GM19238 (cell line): ENCODE measurements around the gene ANKRD63.

Source experiments
- DNase-seq: peaks from one replicate; pipeline ENCODE4 v3.0.0; 2011; ENCODE audit warnings: low spot score; ENCODE audit not compliant: insufficient read length

ANKRD63 gene

DNA sequence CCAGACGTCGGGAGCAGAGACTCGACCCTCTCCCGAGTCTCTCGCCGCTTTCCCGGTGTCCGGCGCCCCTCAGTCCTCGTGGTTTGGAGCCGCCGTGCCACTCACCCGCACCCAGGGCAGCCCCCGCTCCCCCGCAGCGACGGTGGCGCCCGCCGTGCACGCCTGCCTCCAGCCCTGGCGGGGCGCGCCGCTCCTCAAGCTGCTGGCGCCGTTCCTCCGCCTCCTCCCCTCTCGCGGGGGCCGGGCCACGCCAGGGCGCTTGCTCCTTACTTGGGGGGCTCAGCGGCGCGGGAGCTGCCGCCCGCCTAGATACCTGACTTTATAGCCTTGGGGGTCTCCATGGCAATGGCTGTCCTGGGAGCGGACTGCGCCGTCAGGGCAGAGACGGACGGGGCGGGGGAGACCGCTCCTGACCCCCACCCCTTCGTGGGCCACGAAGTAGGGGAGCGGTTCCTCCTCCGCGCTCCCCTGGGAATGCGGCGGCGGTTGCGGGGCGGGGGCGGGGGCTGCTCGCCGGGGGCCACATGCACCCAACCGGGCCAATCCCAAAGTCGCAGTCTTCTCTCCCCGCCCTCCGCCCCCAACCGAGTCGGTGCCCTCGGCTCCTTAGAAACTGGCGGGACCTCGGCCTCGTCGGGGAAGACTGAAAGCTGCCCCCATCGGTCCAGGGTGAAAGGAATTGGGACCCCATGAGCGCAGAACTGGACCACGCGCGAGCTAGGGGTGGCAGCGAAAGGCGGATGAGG lies at the start of gene ANKRD63:
Gene ANKRD63, minus strand, starts transcription at position 196 of the 746 bp plus-strand sequence. CDS start 478 bp downstream, outside the sequence.
- DNase-seq = peak; percentile 58

DNA sequence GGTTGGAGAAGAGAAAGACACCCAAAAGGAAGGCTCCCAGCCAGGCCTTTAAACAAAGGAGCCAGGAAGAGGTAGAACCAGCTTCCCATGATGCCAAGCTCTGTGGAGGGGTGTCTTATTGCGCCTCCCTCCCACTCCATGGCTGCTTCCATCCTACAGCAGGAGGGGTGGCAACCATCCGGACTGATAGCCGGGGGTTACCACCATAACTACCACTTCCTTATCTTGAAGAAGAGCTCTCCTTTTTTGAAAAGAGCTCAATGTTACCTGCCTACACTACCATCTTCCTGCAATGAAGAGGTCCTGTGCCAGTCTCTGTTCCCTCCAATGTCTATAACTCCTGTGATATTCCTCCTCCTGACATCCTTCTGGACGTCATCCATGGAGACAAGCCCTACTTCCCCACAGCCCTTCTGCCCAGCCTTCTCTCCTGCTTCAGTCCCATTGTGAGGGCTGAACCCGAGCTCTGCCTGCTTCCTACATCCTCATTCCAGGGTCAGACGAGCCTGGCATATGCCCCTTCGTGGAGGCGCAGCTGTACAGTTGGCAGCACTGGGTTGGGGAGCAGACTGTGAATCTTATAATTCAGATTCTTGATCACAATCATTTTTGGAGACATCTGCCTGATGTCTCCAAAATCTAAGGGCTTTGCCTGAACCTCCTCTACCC lies 49.4 kb upstream of the ANKRD63 start:
- no peak for DNase-seq

DNA sequence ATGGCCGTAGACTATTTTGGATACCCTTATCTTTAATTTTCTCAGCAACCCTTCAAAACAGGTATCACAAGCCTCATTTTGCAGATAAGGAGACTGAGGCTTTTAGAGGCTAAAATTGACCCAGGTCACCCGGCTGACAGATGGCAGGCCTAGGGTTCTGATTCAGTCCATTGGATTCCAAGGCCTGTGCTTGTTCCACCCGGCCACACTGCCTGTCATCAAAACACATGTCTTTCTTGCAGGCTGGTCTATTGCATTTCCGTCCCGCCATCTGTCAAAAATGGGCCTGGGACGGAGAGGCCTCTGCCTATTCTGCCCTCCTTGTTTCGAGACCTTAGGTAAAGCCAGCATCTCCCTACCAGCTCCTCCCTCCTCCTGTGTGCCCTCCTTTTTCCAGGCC lies 48.8 kb upstream of the ANKRD63 start:
- DNase-seq = no peak

DNA sequence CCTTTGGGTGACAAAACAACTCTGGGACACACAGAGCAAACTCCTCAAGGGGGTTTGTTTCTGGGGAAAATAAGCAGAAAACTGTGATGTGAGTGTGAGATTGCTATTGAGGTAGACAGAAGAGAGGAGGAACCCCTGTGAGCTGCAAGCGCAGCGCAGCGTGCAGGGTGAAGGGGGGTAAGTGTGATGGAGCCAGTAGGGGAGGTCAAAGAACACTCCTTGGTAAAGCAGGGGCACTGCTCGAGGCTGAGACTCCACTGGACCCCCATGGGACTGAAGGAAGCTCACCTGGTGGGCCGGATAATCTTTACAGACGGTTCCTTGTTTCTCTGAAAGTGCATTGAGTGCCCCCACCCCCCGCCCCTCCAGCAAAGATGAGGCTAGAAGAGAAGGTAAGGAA lies 48.2 kb upstream of the ANKRD63 start:
- no peak for DNase-seq

- DNase-seq = no peak
Measured at GRCh38 chr15:40330368-40330836, 47.5 kb upstream of the ANKRD63 start.

DNA sequence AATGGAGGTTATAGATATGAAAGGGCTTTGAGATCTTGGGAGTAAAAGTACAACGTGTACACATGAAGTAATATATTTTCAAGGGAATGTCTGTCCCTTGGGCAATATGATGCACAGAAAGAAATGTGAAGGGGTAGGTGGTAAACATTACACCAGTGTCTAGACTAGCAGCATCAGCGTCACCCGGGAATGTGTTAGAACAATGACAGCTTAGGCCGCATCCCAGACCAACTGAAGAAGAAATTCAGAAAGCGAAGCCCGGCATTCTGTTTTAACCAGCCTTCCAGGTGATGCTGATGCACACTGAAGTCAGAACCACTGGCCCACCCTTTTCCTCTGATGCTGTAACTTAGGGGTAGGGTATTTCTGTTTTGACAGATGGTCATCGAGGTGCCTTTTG lies 46.9 kb upstream of the ANKRD63 start:
- DNase-seq = no peak

GRCh38 chr15:40328751-40329150 lies 45.9 kb upstream of the ANKRD63 start:
- no peak for DNase-seq

GRCh38 chr15:40328176-40328575 lies 45.3 kb upstream of the ANKRD63 start:
- no peak for DNase-seq

- no peak for DNase-seq
Measured at GRCh38 chr15:40327457-40327856, 44.6 kb upstream of the ANKRD63 start.

GRCh38 chr15:40325700-40326099 lies 42.8 kb upstream of the ANKRD63 start:
- DNase-seq = no peak

GRCh38 chr15:40325188-40325587 lies 42.3 kb upstream of the ANKRD63 start:
- no peak for DNase-seq

- no peak for DNase-seq
Measured at GRCh38 chr15:40323953-40324937, 41.4 kb upstream of the ANKRD63 start.

GRCh38 chr15:40323239-40323952 lies 40.5 kb upstream of the ANKRD63 start, which contains the start of gene INAFM2:
Gene INAFM2 (plus strand): TSS chr15:40323692. CDS start chr15:40324056, 364 bp downstream.
- peak; percentile 98 for DNase-seq

GRCh38 chr15:40322531-40323238 lies 39.8 kb upstream of the ANKRD63 start:
- no peak for DNase-seq

GRCh38 chr15:40320931-40321371 lies 38.1 kb upstream of the ANKRD63 start:
- DNase-seq = no peak

DNA sequence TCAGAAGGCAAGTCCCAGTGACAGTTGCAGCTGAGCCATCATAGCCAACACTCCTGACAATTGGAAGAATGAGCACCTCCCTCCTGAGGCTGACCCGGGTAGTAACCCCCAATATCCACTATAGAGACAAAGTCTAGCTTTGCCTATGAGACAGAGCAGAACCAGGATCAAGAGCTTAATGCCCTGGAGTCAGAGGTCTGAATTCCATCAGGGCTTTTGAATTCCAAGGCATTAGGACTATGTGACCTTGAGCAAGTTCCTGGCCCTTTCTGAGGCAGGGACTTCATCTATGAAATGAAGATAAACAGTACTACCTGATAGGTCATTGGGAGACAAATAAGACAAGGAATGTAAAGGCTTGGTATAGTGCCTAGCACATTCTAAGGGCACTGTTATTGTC lies 37.5 kb upstream of the ANKRD63 start:
- no peak for DNase-seq

DNA sequence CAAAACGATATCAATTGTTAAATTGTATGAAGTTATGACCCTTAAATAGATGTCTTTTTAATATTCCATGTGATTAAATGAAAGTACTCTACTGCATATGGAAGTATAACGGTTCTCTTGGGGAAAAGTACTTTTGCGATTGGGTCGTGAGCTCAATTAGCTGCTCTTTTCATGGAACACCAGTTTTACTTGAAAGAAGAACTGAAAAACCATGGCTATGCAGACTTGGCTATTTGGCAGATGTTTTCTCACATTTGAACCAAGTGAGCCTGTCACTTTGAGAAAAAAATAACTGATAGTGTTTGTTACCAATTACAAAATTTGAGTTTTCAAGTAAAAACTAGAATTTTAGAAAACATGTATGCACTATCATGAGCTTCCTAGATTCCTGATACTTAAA lies 34.7 kb upstream of the ANKRD63 start:
- DNase-seq = no peak

- no peak for DNase-seq
Measured at GRCh38 chr15:40316931-40317330, 34.1 kb upstream of the ANKRD63 start.

DNA sequence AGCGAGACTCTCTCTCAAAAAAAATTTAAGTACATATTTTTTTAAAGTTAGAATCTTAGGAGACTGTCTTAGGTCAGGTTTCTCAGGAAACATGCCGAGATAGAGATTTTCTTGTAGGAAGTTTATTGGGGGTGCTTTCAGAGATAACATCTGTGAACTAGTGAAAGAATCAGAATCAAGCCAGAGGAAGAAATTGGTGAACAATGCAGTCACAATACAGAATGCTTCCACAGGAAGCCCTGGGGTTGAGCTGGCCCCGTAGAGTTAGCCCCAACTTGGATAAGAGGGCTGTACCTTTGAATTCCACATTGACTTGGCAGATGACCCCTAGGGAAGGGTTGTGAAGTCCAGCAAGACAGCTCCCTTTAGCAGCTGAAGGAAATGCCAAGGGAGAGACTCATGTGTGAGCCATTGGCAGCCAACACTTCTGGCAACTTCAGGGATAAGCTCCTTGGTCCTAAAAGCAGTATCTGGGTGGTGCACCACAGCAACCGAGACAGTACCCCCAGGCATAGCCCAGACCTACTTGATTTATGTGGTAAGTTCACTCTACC lies 31.9 kb upstream of the ANKRD63 start:
- no peak for DNase-seq
